Right lobe of liver (tissue), 6 donors: ENCODE measurements around the gene ROR2. TPM values are rescaled to one million over a fixed set of nuclear protein-coding genes. Genes with fewer than 3 reads are reported as not detected.

ENCODE experiments used
- ATAC-seq, 4 donors: fragments of 200-7000 bp; cut with Tn5 transposase; one replicate each; pipeline ENCODE4 v1.9.1; 2020; ENCODE audit warnings: mild to moderate bottlenecking in 4 of 4, moderate library complexity in 4 of 4
- DNase-seq, 3 donors: peaks; one replicate each; pipeline ENCODE4 v3.0.0-alpha.2; 2020
- H3K27ac ChIP-seq, 3 donors: fragments of 200-600 bp; one replicate each; pipeline ENCODE4 v1.8.0; 2022
- H3K27me3 ChIP-seq, 2 donors: fragments of 200-600 bp; one replicate each; pipeline ENCODE4 v1.8.0; 2022
- H3K36me3 ChIP-seq, 4 donors: fragments of 200-600 bp; sonication (generic) in 1 of 4; one replicate each; pipeline versions ENCODE4 v1.5.1 to v1.8.0; 2017 to 2022; ENCODE audit warnings: control low read depth in 1 of 4
- H3K4me1 ChIP-seq, 4 donors: fragments of 200-600 bp; sonication (generic) in 1 of 4; one replicate each; pipeline versions ENCODE4 v1.5.1 to v1.8.0; 2017 to 2022; ENCODE audit warnings: control low read depth in 1 of 4
- H3K4me3 ChIP-seq, 3 donors: fragments of 200-600 bp; one replicate each; pipeline ENCODE4 v1.8.0; 2022
- H3K9me3 ChIP-seq, 4 donors: fragments of 200-600 bp; sonication (generic) in 1 of 4; one replicate each; pipeline versions ENCODE4 v1.5.1 to v1.8.0; 2017 to 2022; ENCODE audit warnings: control low read depth in 1 of 4
- POLR2A ChIP-seq: fragments of 450-650 bp; IDR thresholded peaks from one replicate; pipeline ENCODE4 v1.6.1; 2017; ENCODE audit warnings: antibody characterized with exemption, mild to moderate bottlenecking
- WGBS: methylation state at CpG from one replicate; pipeline ENCODE4 v1.1.6; 2018; ENCODE audit warnings: low coverage, low lambda C conversion rate; ENCODE audit not compliant: insufficient coverage; ENCODE audit errors: missing lambda C conversion rate; 5-methylcytosine and 5-hydroxymethylcytosine counted together
- intact Hi-C, 2 donors: fragments of 100-400 bp; cut with DNase I; formaldehyde crosslinking; loops; one replicate each; pipeline versions ENCODE4 v1.11.2 to v1.14.1; 2022
- total RNA-seq, 6 experiments: library from RNA; depleted of rRNA in 2 of 6; stranded (reverse); fragments of >200 nt in 2 of 6; fragmentation: NEBNext Ultra II Directional in 3 of 6; extraction: Animal tissue kit (Norgen Biotek cat#: 25700) in 3 of 6; gene quantifications; one replicate each; pipeline versions ENCODE4 v1.1.0 to v1.2.4, GENCODE V29; 2016 to 2023
- TF ChIP-seq, protein P1 (sequence below), 4 donors: fragments of 200-600 bp in 3 of 4; fragments of 450-650 bp in 1 of 4; IDR thresholded peaks; one replicate each; pipeline versions ENCODE4 v1.5.1 to v1.8.0; 2016 to 2022; ENCODE audit warnings: antibody characterized with exemption in 4 of 4, mild to moderate bottlenecking in 2 of 4
- donor health status: DM: no; HTN: yes; CAD: no.
- donor health status: DM: no; HTN: no; CAD: no.
- donor health status: DM: no; HTN: no; CAD: no.
- donor health status: DM: no; HTN: yes; CAD: no.
- donor health status: DM: no; HTN: yes; CAD: no.

Gene ROR2
- total RNA-seq, 6 experiments from 2014 or later = 0.12 to 1.2 (median 0.49) TPM; not detected in 1

DNA sequence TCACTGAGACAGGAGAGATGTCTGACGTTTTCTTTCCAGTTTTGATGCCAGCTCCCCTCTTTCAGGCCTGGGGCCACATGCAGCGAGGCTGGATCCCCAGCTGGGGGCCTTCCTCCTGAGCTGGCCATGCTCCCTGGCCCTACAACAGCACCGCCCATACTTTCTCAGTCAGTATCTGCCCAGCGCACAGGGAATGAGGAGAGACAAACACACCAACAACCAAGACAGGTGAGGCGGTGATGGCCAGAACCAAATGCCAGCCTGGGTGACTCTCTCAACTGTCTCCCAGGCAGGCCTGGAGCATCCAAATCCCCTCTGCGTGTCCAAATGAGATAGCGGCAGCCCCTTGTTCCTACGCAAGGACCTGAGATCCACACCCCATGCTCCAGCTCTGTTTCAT is 109.6 kb downstream of the ROR2 start:
- no peaks in the 10 kb centered on the region for H3K4me1 ChIP-seq
- peak in 1 of 3 donors; percentile 16 for DNase-seq
- no peaks in the 10 kb centered on the region for H3K27me3 ChIP-seq
- TF ChIP-seq POLR2A = no peak
- no peak overlapping the region for H3K27ac ChIP-seq
- 81% methylated on average over 5 of the region's 8 CpGs for WGBS
- intact Hi-C loops = no loop called here
- H3K4me3 ChIP-seq = no peak overlapping the region
- no peak for ATAC-seq
- no peaks in the 10 kb centered on the region for H3K9me3 ChIP-seq
- H3K36me3 ChIP-seq = no peaks in the 10 kb centered on the region

DNA sequence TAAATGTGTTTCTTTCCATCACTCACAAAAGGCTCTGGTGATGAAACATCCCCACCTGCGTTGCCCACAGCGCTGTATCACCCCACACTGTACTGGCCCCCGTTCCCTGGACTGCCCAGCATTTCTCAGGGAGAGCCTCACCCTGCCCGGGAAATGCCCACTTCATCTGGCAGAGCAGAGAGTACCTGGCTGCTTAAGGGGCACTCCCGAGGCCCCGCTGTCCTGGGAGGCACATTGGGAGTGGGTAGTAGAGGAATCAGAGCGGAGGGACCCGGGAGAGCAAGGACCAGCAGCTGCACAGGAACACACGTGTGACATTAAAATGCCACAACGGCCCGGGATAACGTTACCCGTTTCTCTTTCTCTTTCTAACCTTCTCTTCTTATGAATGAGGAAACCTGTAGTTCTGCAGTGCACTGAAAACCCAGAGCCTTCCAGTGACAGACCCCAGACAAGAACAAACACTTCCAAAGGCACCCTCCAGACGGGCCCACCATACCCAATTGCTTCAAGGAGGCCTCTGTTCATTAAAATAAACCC is 110.0 kb downstream of the ROR2 start:
- Histone ChIP-seq H3K4me1 (no peaks in the 10 kb centered on the region), H3K36me3 (no peaks in the 10 kb centered on the region), H3K27me3 (no peaks in the 10 kb centered on the region), H3K9me3 (no peaks in the 10 kb centered on the region), H3K27ac (no peak overlapping the region), H3K4me3 (no peak overlapping the region)
- no peak for TF ChIP-seq POLR2A
- TF ChIP-seq, protein P1, sequence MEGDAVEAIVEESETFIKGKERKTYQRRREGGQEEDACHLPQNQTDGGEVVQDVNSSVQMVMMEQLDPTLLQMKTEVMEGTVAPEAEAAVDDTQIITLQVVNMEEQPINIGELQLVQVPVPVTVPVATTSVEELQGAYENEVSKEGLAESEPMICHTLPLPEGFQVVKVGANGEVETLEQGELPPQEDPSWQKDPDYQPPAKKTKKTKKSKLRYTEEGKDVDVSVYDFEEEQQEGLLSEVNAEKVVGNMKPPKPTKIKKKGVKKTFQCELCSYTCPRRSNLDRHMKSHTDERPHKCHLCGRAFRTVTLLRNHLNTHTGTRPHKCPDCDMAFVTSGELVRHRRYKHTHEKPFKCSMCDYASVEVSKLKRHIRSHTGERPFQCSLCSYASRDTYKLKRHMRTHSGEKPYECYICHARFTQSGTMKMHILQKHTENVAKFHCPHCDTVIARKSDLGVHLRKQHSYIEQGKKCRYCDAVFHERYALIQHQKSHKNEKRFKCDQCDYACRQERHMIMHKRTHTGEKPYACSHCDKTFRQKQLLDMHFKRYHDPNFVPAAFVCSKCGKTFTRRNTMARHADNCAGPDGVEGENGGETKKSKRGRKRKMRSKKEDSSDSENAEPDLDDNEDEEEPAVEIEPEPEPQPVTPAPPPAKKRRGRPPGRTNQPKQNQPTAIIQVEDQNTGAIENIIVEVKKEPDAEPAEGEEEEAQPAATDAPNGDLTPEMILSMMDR (IDR thresholded peaks at IDR 0.05) = no peak
- ATAC-seq (no peak), DNase-seq (peak in 1 of 3 donors; percentile 27)
- intact Hi-C loops = no loop called here
- WGBS = 61% methylated on average over 14 of the region's 14 CpGs

DNA sequence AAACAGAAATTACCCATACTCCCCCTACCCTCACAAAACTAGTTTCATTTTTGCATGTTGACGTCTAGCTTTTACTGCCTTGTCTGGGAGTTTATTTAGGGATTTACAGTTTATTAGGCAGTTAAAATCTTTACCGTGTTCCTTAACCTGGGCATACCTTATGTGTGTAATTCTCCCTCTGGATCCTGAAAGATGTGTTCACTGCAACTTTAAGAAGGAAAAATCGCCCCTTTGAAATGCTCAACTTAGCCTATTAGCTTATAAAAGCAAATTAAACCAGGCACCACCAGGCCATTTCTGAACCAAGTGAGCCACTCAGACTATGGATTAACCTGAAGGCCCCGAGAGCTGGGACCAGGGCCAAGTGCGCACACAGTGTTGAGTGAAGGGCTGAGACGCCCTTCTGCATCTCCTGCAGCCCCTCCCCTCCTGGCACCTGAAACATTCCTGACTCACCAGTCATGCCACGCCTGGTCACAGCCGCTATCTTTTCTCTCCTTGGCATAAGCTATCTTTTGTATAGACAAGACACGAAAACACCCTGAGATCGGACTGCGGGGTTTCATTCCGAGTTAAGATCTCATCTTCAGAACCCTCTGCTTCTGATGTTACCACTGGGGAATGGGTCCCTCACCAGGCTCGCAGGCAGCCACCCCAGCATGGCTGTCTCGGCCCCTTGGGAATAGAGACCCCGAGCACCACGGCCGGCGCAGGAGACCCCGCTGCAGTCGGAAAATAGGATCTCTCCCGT is 111.9 kb downstream of the ROR2 start:
- ATAC-seq (no peak), DNase-seq (peak in 1 of 3 donors; percentile 42)
- no peak overlapping the region for H3K27ac ChIP-seq
- intact Hi-C loops = no loop called here
- no peak overlapping the region for H3K4me3 ChIP-seq
- no peak for TF ChIP-seq POLR2A
- TF ChIP-seq, protein P1 (IDR thresholded peaks at IDR 0.05) = no peak
- H3K36me3 ChIP-seq = no peaks in the 10 kb centered on the region
- H3K27me3 ChIP-seq = no peaks in the 10 kb centered on the region
- WGBS = 62% methylated on average over 16 of the region's 21 CpGs
- no peaks in the 10 kb centered on the region for H3K4me1 ChIP-seq
- no peaks in the 10 kb centered on the region for H3K9me3 ChIP-seq

DNA sequence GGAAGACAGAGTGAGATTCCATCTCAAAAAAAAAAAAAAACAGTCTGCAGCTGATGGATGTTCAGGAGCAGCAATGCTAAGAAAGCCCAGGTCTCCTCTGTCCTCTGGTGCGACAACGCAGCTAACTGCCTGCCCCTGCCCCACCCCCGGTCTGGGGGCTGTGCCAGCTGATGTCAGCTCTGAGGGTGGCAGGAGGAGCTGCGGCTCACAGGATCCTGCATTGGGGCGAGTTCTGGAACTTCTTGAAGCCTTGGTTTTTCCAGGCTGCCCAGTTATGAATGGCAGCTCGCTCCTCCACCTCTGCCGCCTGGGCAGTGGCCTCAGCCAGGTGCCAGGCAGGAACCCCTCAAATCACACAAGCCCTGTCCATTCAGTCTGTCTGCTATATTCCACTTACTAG is 113.5 kb downstream of the ROR2 start:
- intact Hi-C loops = no loop called here
- no peaks in the 10 kb centered on the region for H3K27me3 ChIP-seq
- H3K9me3 ChIP-seq = no peaks in the 10 kb centered on the region
- DNase-seq = peak in 1 of 3 donors; percentile 37
- no peaks in the 10 kb centered on the region for H3K4me1 ChIP-seq
- no peak overlapping the region for H3K4me3 ChIP-seq
- H3K36me3 ChIP-seq = no peaks in the 10 kb centered on the region
- TF ChIP-seq POLR2A = no peak
- TF ChIP-seq, protein P1 (IDR thresholded peaks at IDR 0.05) = no peak
- H3K27ac ChIP-seq = no peak overlapping the region
- 60% methylated on average over 1 of the region's 7 CpGs for WGBS
- no peak for ATAC-seq

DNA sequence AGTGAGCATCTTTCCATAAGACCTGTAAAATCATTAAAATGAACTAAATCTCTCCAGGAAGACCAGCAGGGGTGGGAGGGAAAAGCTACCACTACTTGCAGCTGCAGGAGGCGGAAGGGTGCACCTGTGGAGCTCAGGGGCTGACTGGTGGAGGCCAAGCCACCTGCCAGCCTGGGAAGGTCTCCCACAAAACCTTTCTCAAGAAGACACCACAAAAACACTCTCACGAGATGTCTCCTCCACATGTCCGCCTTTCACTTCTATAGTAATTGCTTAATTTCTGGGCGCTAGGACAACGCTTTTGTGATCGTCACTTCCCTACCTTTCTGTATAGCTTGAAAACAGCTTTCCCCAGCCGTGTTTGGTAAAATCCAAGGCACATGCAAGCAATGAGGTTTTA is 114.4 kb downstream of the ROR2 start:
- Histone ChIP-seq H3K36me3 (no peaks in the 10 kb centered on the region), H3K4me3 (no peak overlapping the region), H3K27me3 (no peaks in the 10 kb centered on the region), H3K9me3 (no peaks in the 10 kb centered on the region), H3K4me1 (no peaks in the 10 kb centered on the region), H3K27ac (no peak overlapping the region)
- ATAC-seq (no peak), DNase-seq (no peak)
- TF ChIP-seq, protein P1 (IDR thresholded peaks at IDR 0.05) = no peak
- no peak for TF ChIP-seq POLR2A
- intact Hi-C loops = no loop called here
- WGBS = 78% methylated on average over 6 of the region's 7 CpGs
